ENCODE results near the gene NOC3L. TPM values are rescaled to one million over a fixed set of nuclear protein-coding genes. Genes with fewer than 3 reads are reported as not detected.
"Not testable (repeated sequence)": the region's sequence is repeated elsewhere in the genome, so short reads cannot be mapped to it uniquely, and the experiment has no call there.

Gene NOC3L
- total RNA-seq, 2 experiments from 2014 or later: 31.6 to 37.1 TPM

DNA sequence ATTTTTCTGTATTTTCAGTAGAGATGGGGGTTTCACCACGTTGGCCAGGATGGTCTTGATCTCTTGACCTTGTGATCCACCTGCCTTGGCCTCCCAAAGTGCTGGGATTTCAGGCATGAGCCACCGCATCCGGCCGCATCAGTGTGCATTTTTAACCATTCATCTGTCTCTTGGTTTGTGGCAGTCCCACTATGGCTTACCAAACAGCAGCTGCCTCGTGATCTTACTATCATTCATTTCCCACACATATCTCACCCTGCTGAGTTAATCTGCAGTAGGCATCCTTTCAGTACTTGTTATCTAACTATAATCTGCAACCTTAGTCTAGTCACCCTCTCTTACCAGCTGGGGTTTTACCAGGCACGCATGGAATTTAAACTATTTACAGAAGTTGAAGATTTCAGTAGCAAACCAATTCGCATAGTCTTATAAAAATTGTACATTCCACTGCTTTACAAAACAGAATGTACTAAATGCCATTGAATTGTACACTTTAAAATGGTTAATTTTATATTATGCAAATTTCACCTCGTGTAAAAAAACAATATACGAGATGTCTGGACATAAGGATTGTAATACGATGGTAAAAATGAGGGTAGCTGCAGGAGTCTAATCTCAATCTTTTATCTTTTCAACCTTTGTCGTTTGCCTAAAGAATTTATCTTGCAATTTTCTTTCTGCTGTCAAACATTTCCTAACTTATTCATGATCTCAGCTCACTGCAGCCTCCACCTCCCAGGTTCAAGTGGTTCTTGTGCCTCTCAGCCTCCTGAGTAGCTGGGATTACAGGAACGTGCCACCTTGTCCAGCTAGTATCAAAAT lies 35.0 kb upstream of the NOC3L start:
- TF ChIP-seq EZH2phosphoT487 (IDR thresholded peaks at IDR 0.05; ENCODE audit: borderline replicate concordance, low read depth, low read length): no peak
- TF ChIP-seq, protein P1, sequence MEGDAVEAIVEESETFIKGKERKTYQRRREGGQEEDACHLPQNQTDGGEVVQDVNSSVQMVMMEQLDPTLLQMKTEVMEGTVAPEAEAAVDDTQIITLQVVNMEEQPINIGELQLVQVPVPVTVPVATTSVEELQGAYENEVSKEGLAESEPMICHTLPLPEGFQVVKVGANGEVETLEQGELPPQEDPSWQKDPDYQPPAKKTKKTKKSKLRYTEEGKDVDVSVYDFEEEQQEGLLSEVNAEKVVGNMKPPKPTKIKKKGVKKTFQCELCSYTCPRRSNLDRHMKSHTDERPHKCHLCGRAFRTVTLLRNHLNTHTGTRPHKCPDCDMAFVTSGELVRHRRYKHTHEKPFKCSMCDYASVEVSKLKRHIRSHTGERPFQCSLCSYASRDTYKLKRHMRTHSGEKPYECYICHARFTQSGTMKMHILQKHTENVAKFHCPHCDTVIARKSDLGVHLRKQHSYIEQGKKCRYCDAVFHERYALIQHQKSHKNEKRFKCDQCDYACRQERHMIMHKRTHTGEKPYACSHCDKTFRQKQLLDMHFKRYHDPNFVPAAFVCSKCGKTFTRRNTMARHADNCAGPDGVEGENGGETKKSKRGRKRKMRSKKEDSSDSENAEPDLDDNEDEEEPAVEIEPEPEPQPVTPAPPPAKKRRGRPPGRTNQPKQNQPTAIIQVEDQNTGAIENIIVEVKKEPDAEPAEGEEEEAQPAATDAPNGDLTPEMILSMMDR (conservative IDR thresholded peaks at IDR 0.05; ENCODE audit: low read length): no peak
- Histone ChIP-seq H4K20me1 (ENCODE audit: insufficient read depth, low read length) (no peaks in the 10 kb centered on the region), H3K27ac (ENCODE audit: low read depth, low read length, poor library complexity, severe bottlenecking) (no peak overlapping the region), H3K9me3 (ENCODE audit: low read length) (no peaks in the 10 kb centered on the region), H3K9me2 (ENCODE audit: insufficient read depth, low read length) (no peaks in the 10 kb centered on the region), H3K4me3 (ENCODE audit: low read depth, low read length, poor library complexity, severe bottlenecking) (no peak overlapping the region), H3K4me1 (ENCODE audit: insufficient read depth, low read length, poor library complexity, severe bottlenecking) (no peaks in the 10 kb centered on the region), H3K79me2 (ENCODE audit: insufficient read depth, low read depth, low read length) (no peaks in the 10 kb centered on the region), H3K4me2 (ENCODE audit: low read length) (no peak overlapping the region), H3K36me3 (ENCODE audit: insufficient read depth, low read length) (no peaks in the 10 kb centered on the region), H2AFZ (ENCODE audit: low read length) (no peak overlapping the region)
- DNase-seq (ENCODE audit: low spot score): no peak
- no TSS peak for BruUV-seq (replicated peaks)
- intact Hi-C loops (cut with micrococcal nuclease; ENCODE audit: unreplicated experiment): no loop called here
- POLR2A ChIA-PET: interaction anchor here (0.6 to 0.7 kb wide), 3 partner anchors 18 to 41 kb away, joined by 3 read pairs; no protein-coding TSS in a partner anchor
- CTCF ChIA-PET (ENCODE audit: unreplicated experiment): no interaction called here

DNA sequence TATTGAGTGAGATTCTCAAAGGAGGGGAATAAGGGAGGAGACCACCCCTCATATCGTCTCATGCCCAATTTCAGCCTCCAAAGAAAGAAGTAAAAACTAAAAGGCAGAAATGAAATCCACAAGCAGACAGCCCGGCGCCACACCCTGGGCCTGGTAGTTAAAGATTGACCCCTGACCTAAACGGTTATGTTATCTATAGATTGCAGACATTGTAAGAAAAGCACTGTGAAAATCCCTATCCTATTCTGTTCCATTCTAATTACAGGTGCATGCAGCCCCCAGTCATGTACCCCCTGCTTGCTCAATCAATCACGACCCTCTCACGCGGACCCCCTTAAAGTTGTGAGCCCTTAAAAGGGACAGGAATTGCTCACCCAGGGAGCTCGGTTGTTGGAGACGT lies 29.4 kb upstream of the NOC3L start:
- H3K4me3 ChIP-seq (ENCODE audit: low read depth, low read length, poor library complexity, severe bottlenecking); BruUV-seq (replicated peaks); H3K36me3 ChIP-seq (ENCODE audit: insufficient read depth, low read length); H3K9me2 ChIP-seq (ENCODE audit: insufficient read depth, low read length); H3K4me2 ChIP-seq (ENCODE audit: low read length); H3K4me1 ChIP-seq (ENCODE audit: insufficient read depth, low read length, poor library complexity, severe bottlenecking); H4K20me1 ChIP-seq (ENCODE audit: insufficient read depth, low read length); DNase-seq (ENCODE audit: low spot score); H3K27ac ChIP-seq (ENCODE audit: low read depth, low read length, poor library complexity, severe bottlenecking); H2AFZ ChIP-seq (ENCODE audit: low read length); CTCF ChIA-PET (ENCODE audit: unreplicated experiment); intact Hi-C loops (cut with micrococcal nuclease; ENCODE audit: unreplicated experiment); H3K79me2 ChIP-seq (ENCODE audit: insufficient read depth, low read depth, low read length); H3K9me3 ChIP-seq (ENCODE audit: low read length): not testable (repeated sequence)
- POLR2A ChIA-PET: interaction anchor here (1.1 kb wide), 1 partner anchor 10 kb away, joined by 3 read pairs; no protein-coding TSS in a partner anchor

DNA sequence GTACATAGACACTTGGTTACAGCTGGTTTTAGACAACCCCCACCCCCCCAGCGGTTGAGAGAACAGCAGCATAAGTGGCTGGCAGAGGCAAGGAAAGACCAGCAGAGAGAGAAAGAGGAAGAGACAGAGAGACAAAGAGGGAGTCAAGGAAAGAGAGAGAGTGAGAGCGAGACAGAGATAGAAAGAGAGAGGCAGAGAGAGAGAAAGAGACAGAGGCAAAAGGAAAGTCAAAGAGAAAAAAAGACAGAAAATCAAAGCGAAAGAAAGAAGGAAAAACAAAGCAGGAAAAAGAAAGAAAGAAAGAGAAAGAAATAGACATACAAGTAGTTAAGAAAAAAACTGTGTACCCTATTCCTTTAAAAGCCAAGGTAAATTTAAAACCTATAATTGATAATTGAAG lies 23.0 kb upstream of the NOC3L start:
- H3K4me3 ChIP-seq (ENCODE audit: low read depth, low read length, poor library complexity, severe bottlenecking); H3K4me2 ChIP-seq (ENCODE audit: low read length); H4K20me1 ChIP-seq (ENCODE audit: insufficient read depth, low read length); H3K9me2 ChIP-seq (ENCODE audit: insufficient read depth, low read length); H3K79me2 ChIP-seq (ENCODE audit: insufficient read depth, low read depth, low read length); H3K36me3 ChIP-seq (ENCODE audit: insufficient read depth, low read length); intact Hi-C loops (cut with micrococcal nuclease; ENCODE audit: unreplicated experiment); CTCF ChIA-PET (ENCODE audit: unreplicated experiment); DNase-seq (ENCODE audit: low spot score); H3K27ac ChIP-seq (ENCODE audit: low read depth, low read length, poor library complexity, severe bottlenecking); BruUV-seq (replicated peaks); H3K9me3 ChIP-seq (ENCODE audit: low read length); H2AFZ ChIP-seq (ENCODE audit: low read length); H3K4me1 ChIP-seq (ENCODE audit: insufficient read depth, low read length, poor library complexity, severe bottlenecking): not testable (repeated sequence)
- POLR2A ChIA-PET: interaction anchor here (0.6 kb wide), 1 partner anchor 145 kb away, joined by 5 read pairs; no protein-coding TSS in a partner anchor
